IPS-18a (cell line): ENCODE data around the gene IL18RAP.

Experiments
- H3K27ac ChIP-seq: one replicate; pipeline ENCODE4 v1.5.1; 2013; ENCODE audit warnings: low read length
- H3K27me3 ChIP-seq: one replicate; pipeline ENCODE4 v1.6.1; 2013; ENCODE audit warnings: mild to moderate bottlenecking, low read length; ENCODE audit not compliant: control insufficient read depth, insufficient read depth
- H3K36me3 ChIP-seq: one replicate; pipeline ENCODE4 v1.6.1; 2013; ENCODE audit warnings: low read depth, low read length; ENCODE audit not compliant: control insufficient read depth
- H3K4me1 ChIP-seq: one replicate; pipeline ENCODE4 v1.6.1; 2013; ENCODE audit warnings: low read depth, low read length; ENCODE audit not compliant: control insufficient read depth
- H3K4me3 ChIP-seq: one replicate; pipeline ENCODE4 v1.5.1; 2013; ENCODE audit warnings: low read length
- H3K9ac ChIP-seq: one replicate; pipeline ENCODE4 v1.6.1; 2013; ENCODE audit warnings: mild to moderate bottlenecking, low read length, moderate library complexity
- H3K9me3 ChIP-seq: one replicate; pipeline ENCODE4 v1.6.1; 2013; ENCODE audit warnings: low read depth, low read length; ENCODE audit not compliant: control insufficient read depth

Gene IL18RAP

GRCh38 chr2:102438578-102438977 lies 15.6 kb downstream of the IL18RAP start:
- H3K4me3 ChIP-seq, result no peak overlapping the region
- H3K27ac ChIP-seq, result no peak overlapping the region
- H3K9ac ChIP-seq, result no peak overlapping the region
- no peaks in the 10 kb centered on the region for H3K36me3 ChIP-seq
- H3K4me1 ChIP-seq, result no peaks in the 10 kb centered on the region
- no peaks in the 10 kb centered on the region for H3K9me3 ChIP-seq
- H3K27me3 ChIP-seq, result no peaks in the 10 kb centered on the region

- H3K27me3 ChIP-seq, result no peaks in the 10 kb centered on the region
- no peaks in the 10 kb centered on the region for H3K36me3 ChIP-seq
- no peak overlapping the region for H3K27ac ChIP-seq
- H3K9me3 ChIP-seq, result no peaks in the 10 kb centered on the region
- H3K9ac ChIP-seq, result no peak overlapping the region
- no peaks in the 10 kb centered on the region for H3K4me1 ChIP-seq
- no peak overlapping the region for H3K4me3 ChIP-seq
Observed at GRCh38 chr2:102439065-102439695, 16.2 kb downstream of the IL18RAP start.

- Histone ChIP-seq H3K36me3 (no peaks in the 10 kb centered on the region), H3K4me3 (no peak overlapping the region), H3K27me3 (no peaks in the 10 kb centered on the region), H3K27ac (no peak overlapping the region), H3K4me1 (no peaks in the 10 kb centered on the region), H3K9ac (no peak overlapping the region), H3K9me3 (no peaks in the 10 kb centered on the region)
Observed at GRCh38 chr2:102442967-102443828, 20.2 kb downstream of the IL18RAP start.

- H3K9ac ChIP-seq, result no peak overlapping the region
- H3K9me3 ChIP-seq, result no peaks in the 10 kb centered on the region
- no peak overlapping the region for H3K27ac ChIP-seq
- H3K4me3 ChIP-seq, result no peak overlapping the region
- H3K36me3 ChIP-seq, result no peaks in the 10 kb centered on the region
- H3K27me3 ChIP-seq, result no peaks in the 10 kb centered on the region
- no peaks in the 10 kb centered on the region for H3K4me1 ChIP-seq
Observed at GRCh38 chr2:102444233-102444632, 21.3 kb downstream of the IL18RAP start.

- Histone ChIP-seq H3K9me3 (no peaks in the 10 kb centered on the region), H3K4me3 (no peak overlapping the region), H3K9ac (no peak overlapping the region), H3K4me1 (no peaks in the 10 kb centered on the region), H3K27ac (no peak overlapping the region), H3K27me3 (no peaks in the 10 kb centered on the region), H3K36me3 (no peaks in the 10 kb centered on the region)
Observed at GRCh38 chr2:102446936-102447335, 24.0 kb downstream of the IL18RAP start.

GRCh38 chr2:102449370-102449974 lies 26.5 kb downstream of the IL18RAP start:
- Histone ChIP-seq H3K4me1 (no peaks in the 10 kb centered on the region), H3K9me3 (no peaks in the 10 kb centered on the region), H3K9ac (no peak overlapping the region), H3K27ac (no peak overlapping the region), H3K27me3 (no peaks in the 10 kb centered on the region), H3K4me3 (no peak overlapping the region), H3K36me3 (no peaks in the 10 kb centered on the region)

GRCh38 chr2:102451968-102452367 lies 29.0 kb downstream of the IL18RAP start:
- Histone ChIP-seq H3K9ac (no peak overlapping the region), H3K4me3 (no peak overlapping the region), H3K27me3 (no peaks in the 10 kb centered on the region), H3K36me3 (no peaks in the 10 kb centered on the region), H3K27ac (no peak overlapping the region), H3K9me3 (no peaks in the 10 kb centered on the region), H3K4me1 (no peaks in the 10 kb centered on the region)

- no peak overlapping the region for H3K27ac ChIP-seq
- no peaks in the 10 kb centered on the region for H3K4me1 ChIP-seq
- H3K9ac ChIP-seq, result no peak overlapping the region
- no peaks in the 10 kb centered on the region for H3K36me3 ChIP-seq
- H3K4me3 ChIP-seq, result no peak overlapping the region
- no peaks in the 10 kb centered on the region for H3K9me3 ChIP-seq
- no peaks in the 10 kb centered on the region for H3K27me3 ChIP-seq
Observed at GRCh38 chr2:102453501-102453900, 30.5 kb downstream of the IL18RAP start.

GRCh38 chr2:102455061-102455670 lies 32.2 kb downstream of the IL18RAP start:
- H3K9ac ChIP-seq, result no peak overlapping the region
- no peak overlapping the region for H3K27ac ChIP-seq
- H3K4me3 ChIP-seq, result no peak overlapping the region
- H3K36me3 ChIP-seq, result no peaks in the 10 kb centered on the region
- no peaks in the 10 kb centered on the region for H3K27me3 ChIP-seq
- no peaks in the 10 kb centered on the region for H3K9me3 ChIP-seq
- H3K4me1 ChIP-seq, result no peaks in the 10 kb centered on the region

GRCh38 chr2:102460467-102460866 lies 37.5 kb downstream of the IL18RAP start:
- Histone ChIP-seq H3K4me1 (no peaks in the 10 kb centered on the region), H3K36me3 (no peaks in the 10 kb centered on the region), H3K9ac (no peak overlapping the region), H3K9me3 (no peaks in the 10 kb centered on the region), H3K27me3 (no peaks in the 10 kb centered on the region), H3K27ac (no peak overlapping the region), H3K4me3 (no peak overlapping the region)

GRCh38 chr2:102461188-102461587 lies 38.2 kb downstream of the IL18RAP start:
- Histone ChIP-seq H3K9me3 (no peaks in the 10 kb centered on the region), H3K9ac (no peak overlapping the region), H3K27ac (no peak overlapping the region), H3K36me3 (no peaks in the 10 kb centered on the region), H3K27me3 (no peaks in the 10 kb centered on the region), H3K4me1 (no peaks in the 10 kb centered on the region), H3K4me3 (no peak overlapping the region)
